Esophagus squamous epithelium (tissue), 5 donors: Measurements from ENCODE around the gene TREML2. TPM values are rescaled to one million over a fixed set of nuclear protein-coding genes. Genes with fewer than 3 reads are reported as not detected.

Experiments
- DNase-seq: peaks from one replicate; lab custom pipeline; 2025; lab: John Stamatoyannopoulos, UW
- H3K27ac ChIP-seq, 4 donors: fragments of 200-600 bp; sonication (generic); one replicate each; pipeline ENCODE4 v1.5.1; 2016 to 2019; ENCODE audit warnings: mild to moderate bottlenecking in 1 of 4
- H3K27me3 ChIP-seq, 4 donors: fragments of 200-600 bp; sonication (generic); 1 replicate in 3 of 4; 2 replicates in 1 of 4; pipeline versions ENCODE4 v1.5.1 to v1.6.0; 2017 to 2021; ENCODE audit warnings: antibody characterized with exemption in 1 of 4
- H3K36me3 ChIP-seq, 3 donors: fragments of 200-600 bp; sonication (generic); one replicate each; pipeline ENCODE4 v1.5.1; 2016 to 2019
- H3K4me1 ChIP-seq, 3 donors: fragments of 200-600 bp; sonication (generic); one replicate each; pipeline ENCODE4 v1.5.1; 2017 to 2019
- H3K4me3 ChIP-seq, 4 donors: fragments of 200-600 bp; sonication (generic); 1 replicate in 3 of 4; 2 replicates in 1 of 4; pipeline ENCODE4 v1.5.1; 2016 to 2019; ENCODE audit warnings: mild to moderate bottlenecking in 2 of 4, moderate library complexity in 1 of 4
- H3K9me3 ChIP-seq, 3 donors: fragments of 200-600 bp; sonication (generic); one replicate each; pipeline ENCODE4 v1.5.1; 2016 to 2019
- POLR2A ChIP-seq, 4 donors: fragments of 450-650 bp; IDR thresholded peaks; one replicate each; pipeline ENCODE4 v1.6.1; 2017; ENCODE audit warnings: antibody characterized with exemption in 4 of 4, mild to moderate bottlenecking in 4 of 4, moderate library complexity in 3 of 4
- WGBS, 2 donors: methylation state at CpG; one replicate each; pipeline ENCODE4 v1.1.5; 2018; 5-methylcytosine and 5-hydroxymethylcytosine counted together
- intact Hi-C: fragments of 100-400 bp; cut with DNase I; formaldehyde crosslinking; loops from one replicate; pipeline ENCODE4 v1.15.0; 2022
- small RNA-seq, 4 donors: library from RNA; depleted of rRNA; stranded (forward); fragments of <200 nt; gene quantifications; one replicate each; pipeline ENCODE3, GENCODE V24; 2016
- total RNA-seq, 4 donors: library from RNA; depleted of rRNA; stranded (reverse); fragments of >200 nt; gene quantifications; one replicate each; pipeline ENCODE4 v1.1.0, GENCODE V29; 2016
- TF ChIP-seq, protein P1 (sequence below), 6 experiments: fragments of 450-650 bp in 4 of 6; fragments of 200-600 bp in 2 of 6; sonication (generic) in 2 of 6; IDR thresholded peaks; one replicate each; pipeline ENCODE4 v1.5.1; 2016 to 2019; ENCODE audit warnings: antibody characterized with exemption in 6 of 6, mild to moderate bottlenecking in 4 of 6, moderate library complexity in 4 of 6
- donor health status: DM: yes; HTN: yes; CAD: no.

TREML2 gene
- total RNA-seq, 4 donors from 2014 or later: 0.26 TPM; not detected in 3

DNA sequence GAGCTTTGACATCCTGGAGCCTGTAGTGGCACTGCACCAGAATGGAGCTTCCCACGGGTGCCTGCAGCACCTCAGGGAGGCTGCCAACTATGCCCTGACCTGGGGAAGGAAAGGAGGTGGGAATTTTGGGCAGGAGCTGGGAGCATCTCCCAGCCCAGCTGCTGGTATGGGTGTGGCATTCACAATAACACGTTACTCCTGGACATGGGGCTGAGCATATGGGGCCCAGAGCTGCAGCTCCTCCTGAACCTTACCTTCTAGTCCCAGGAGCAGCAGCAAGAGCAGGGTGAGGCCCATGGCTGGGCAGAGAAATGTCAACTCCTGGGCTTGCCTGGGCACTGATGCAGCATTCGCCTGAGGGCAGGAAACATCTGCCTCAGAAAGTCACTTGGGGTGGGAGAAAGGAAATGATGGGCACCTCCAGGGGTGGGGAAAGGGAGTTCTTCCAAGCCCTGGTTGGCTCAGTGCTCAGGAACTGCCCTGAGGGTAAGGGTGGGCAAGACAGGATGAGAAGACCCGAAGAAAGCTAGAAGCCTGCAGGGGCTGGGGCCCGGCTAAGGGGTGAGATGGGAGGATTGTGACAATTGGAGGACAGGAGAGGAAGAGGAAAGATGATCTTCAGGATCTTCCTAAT is 46.8 kb downstream of the TREML2 start, which contains the start of gene TREML1:
TREML1 (minus strand) TSS at position 356 of the 634 bp plus-strand sequence; CDS start at position 297, 59 bp downstream.
- H3K36me3 ChIP-seq: no peaks in the 10 kb centered on the region
- no peak within 1 kb of the TSS for H3K27ac ChIP-seq
- intact Hi-C loops: no loop called here
- H3K4me3 ChIP-seq: no peak within 1 kb of the TSS
- TF ChIP-seq, protein P1, sequence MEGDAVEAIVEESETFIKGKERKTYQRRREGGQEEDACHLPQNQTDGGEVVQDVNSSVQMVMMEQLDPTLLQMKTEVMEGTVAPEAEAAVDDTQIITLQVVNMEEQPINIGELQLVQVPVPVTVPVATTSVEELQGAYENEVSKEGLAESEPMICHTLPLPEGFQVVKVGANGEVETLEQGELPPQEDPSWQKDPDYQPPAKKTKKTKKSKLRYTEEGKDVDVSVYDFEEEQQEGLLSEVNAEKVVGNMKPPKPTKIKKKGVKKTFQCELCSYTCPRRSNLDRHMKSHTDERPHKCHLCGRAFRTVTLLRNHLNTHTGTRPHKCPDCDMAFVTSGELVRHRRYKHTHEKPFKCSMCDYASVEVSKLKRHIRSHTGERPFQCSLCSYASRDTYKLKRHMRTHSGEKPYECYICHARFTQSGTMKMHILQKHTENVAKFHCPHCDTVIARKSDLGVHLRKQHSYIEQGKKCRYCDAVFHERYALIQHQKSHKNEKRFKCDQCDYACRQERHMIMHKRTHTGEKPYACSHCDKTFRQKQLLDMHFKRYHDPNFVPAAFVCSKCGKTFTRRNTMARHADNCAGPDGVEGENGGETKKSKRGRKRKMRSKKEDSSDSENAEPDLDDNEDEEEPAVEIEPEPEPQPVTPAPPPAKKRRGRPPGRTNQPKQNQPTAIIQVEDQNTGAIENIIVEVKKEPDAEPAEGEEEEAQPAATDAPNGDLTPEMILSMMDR (IDR thresholded peaks at IDR 0.05): no peak
- TF ChIP-seq POLR2A (IDR thresholded peaks at IDR 0.05): no peak
- H3K9me3 ChIP-seq: no peaks in the 10 kb centered on the region
- DNase-seq: no peak
- peaks cover 0 to 18% (median 0%) of the 10 kb centered on the region in 4 donors for H3K27me3 ChIP-seq
- 26 to 40% methylated on average over 2 to 3 of the region's 5 CpGs for WGBS, 2 donors
- H3K4me1 ChIP-seq: peaks cover 0 to 6% (median 0%) of the 10 kb centered on the region in 3 donors

DNA sequence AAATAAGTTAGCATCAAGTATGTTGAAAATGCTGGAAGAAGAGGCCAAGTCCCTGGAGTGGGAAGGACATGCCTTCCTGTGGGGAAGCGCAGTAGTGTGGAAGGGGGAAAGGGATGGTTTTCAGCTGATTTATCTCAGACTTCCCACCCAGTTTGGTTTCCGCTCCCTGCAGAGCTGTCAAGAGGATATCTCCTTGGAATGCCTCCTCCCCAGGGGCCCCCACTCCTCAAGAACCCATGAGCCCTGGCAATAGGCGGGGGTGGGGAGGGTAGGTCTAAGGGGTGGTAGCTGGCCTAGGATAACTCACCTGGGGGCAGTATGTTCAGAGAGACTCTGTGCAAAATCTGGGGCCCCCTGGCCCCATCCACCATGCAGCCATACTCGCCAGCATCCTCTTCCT is 47.5 kb downstream of the TREML2 start:
- 73 to 96% methylated on average over 2 to 4 of the region's 4 CpGs for WGBS, 2 donors
- Histone ChIP-seq H3K4me3 (no peak overlapping the region), H3K27ac (no peak overlapping the region), H3K27me3 (peaks cover 0 to 11% (median 0%) of the 10 kb centered on the region in 4 donors), H3K9me3 (no peaks in the 10 kb centered on the region), H3K36me3 (no peaks in the 10 kb centered on the region), H3K4me1 (peaks cover 0 to 6% (median 0%) of the 10 kb centered on the region in 3 donors)
- TF ChIP-seq, protein P1 (IDR thresholded peaks at IDR 0.05): no peak
- no peak for TF ChIP-seq POLR2A (IDR thresholded peaks at IDR 0.05)
- intact Hi-C loops: no loop called here
- no peak for DNase-seq

DNA sequence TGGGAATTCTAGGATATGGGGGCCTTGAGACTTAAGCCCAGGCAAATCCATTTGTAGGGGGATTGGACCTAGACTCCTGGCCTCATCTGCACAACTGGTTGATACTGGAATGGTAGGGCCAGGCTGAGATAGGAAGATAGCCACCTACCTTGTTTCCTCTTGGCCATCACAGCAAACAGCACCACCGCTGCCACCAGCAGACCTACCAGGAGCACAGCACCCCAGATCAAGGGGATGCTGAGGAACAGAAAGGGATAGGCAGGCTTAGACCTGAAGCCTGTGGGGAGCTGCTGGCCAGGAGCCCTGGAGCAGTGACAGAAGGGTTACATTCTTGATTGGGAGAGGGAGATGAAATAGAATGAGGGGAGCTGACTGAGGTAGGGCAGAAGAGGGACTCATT is 50.3 kb downstream of the TREML2 start:
- WGBS, 2 donors: no CpG with 5 or more reads among the region's 1 CpG
- no peaks in the 10 kb centered on the region for H3K36me3 ChIP-seq

GRCh38 chr6:41147917-41148316 is 53.0 kb downstream of the TREML2 start:
- intact Hi-C loops: no loop called here
- Histone ChIP-seq H3K27me3 (no peaks in the 10 kb centered on the region), H3K27ac (no peak overlapping the region), H3K4me1 (no peaks in the 10 kb centered on the region), H3K36me3 (no peaks in the 10 kb centered on the region), H3K9me3 (no peaks in the 10 kb centered on the region), H3K4me3 (no peak overlapping the region)
- WGBS, 2 donors: 90 to 100% methylated on average over 1 of the region's 1 CpG
- TF ChIP-seq POLR2A (IDR thresholded peaks at IDR 0.05): no peak
- TF ChIP-seq, protein P1 (IDR thresholded peaks at IDR 0.05): no peak
- no peak for DNase-seq

More for the DNA sequence above, 50.3 kb downstream of the TREML2 start:
- Histone ChIP-seq H3K27me3 (peaks cover 0 to 3% (median 0%) of the 10 kb centered on the region in 4 donors), H3K4me3 (no peak overlapping the region), H3K27ac (no peak overlapping the region), H3K4me1 (peaks cover 0 to 6% (median 0%) of the 10 kb centered on the region in 3 donors), H3K9me3 (no peaks in the 10 kb centered on the region)
- no peak for TF ChIP-seq POLR2A (IDR thresholded peaks at IDR 0.05)
- TF ChIP-seq, protein P1 (IDR thresholded peaks at IDR 0.05): no peak
- DNase-seq: no peak
- intact Hi-C loops: no loop called here

Small RNAs within 50 kb of the gene (small RNA-seq; reads per million reads assigned to genes)
- gene AL391903.2 (0 reads per million in 4 donors), gene RNA5SP207 (0.57 to 4.5 (median 2.1) reads per million in 4 donors)

Other genes with a start within 250 kb of the TREML2 start
- gene UNC5CL, start 161.9 kb downstream of the TREML2 start, total RNA-seq: 1 to 10 TPM in 2 of 4 donors, under 1 TPM in 2; 0.42 to 1.2 (median 0.81) TPM
- not detected for gene TSPO2, start 158.7 kb downstream of the TREML2 start, total RNA-seq
- 1 to 10 TPM in 1 of 4 donors, not detected in 3; 2.2 TPM for gene APOBEC2, start 147.9 kb downstream of the TREML2 start, total RNA-seq
- 10 to 100 TPM in 3 of 4 donors, 1 to 10 TPM in 1; 8.6 to 30.0 (median 16.1) TPM for gene OARD1, start 128.8 kb downstream of the TREML2 start, total RNA-seq
- gene NFYA, start 128.2 kb downstream of the TREML2 start, total RNA-seq: 10 to 100 TPM in 3 of 4 donors, 1 to 10 TPM in 1; 9.0 to 16.4 (median 14.0) TPM
- not detected for gene TREML1, start 46.8 kb downstream of the TREML2 start, total RNA-seq
- 1 to 10 TPM in 1 of 4 donors, under 1 TPM in 2, not detected in 1; 0.70 to 7.3 (median 0.95) TPM for gene TREM2, start 38.0 kb downstream of the TREML2 start, total RNA-seq
- gene TREML4, start 27.2 kb upstream of the TREML2 start, total RNA-seq: not detected
- gene TREM1, start 85.5 kb upstream of the TREML2 start, total RNA-seq: 1 to 10 TPM in 2 of 4 donors, under 1 TPM in 2; 0.59 to 2.3 (median 1.0) TPM
- gene NCR2, start 134.5 kb upstream of the TREML2 start, total RNA-seq: under 1 TPM in 1 of 4 donors, not detected in 3; 0.26 TPM